ENCODE results near the gene HOXB8. TPM values are rescaled to one million over a fixed set of nuclear protein-coding genes. Genes with fewer than 3 reads are reported as not detected.
A peak's percentile ranks its signal among the peaks of the same experiment; 100 is the strongest.

The HOXB8 gene
- polyA plus RNA-seq, 10 donors, result 0.29 to 2.9 (median 0.70) TPM

DNA sequence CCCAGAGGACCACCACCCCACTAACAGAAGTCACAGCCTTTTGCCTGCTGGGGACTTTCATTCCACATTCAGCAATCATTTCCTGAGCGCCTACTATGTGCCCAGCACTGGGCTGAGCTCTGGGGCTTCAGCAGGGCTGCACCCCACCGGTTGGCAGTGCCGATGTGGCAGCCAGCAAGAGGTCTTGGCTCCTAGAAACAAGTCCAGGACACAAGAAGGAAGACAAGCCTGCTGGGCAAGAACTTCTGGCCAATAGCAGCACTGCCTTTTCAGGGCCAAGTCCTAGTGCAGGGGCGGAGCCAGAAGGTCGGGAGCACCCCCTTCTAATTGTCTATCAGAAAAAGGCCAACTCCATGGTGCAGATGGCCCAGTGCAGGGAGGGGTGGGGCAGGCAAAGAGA, 24.0 kb upstream of the HOXB8 start:
- no peak for DNase-seq

DNA sequence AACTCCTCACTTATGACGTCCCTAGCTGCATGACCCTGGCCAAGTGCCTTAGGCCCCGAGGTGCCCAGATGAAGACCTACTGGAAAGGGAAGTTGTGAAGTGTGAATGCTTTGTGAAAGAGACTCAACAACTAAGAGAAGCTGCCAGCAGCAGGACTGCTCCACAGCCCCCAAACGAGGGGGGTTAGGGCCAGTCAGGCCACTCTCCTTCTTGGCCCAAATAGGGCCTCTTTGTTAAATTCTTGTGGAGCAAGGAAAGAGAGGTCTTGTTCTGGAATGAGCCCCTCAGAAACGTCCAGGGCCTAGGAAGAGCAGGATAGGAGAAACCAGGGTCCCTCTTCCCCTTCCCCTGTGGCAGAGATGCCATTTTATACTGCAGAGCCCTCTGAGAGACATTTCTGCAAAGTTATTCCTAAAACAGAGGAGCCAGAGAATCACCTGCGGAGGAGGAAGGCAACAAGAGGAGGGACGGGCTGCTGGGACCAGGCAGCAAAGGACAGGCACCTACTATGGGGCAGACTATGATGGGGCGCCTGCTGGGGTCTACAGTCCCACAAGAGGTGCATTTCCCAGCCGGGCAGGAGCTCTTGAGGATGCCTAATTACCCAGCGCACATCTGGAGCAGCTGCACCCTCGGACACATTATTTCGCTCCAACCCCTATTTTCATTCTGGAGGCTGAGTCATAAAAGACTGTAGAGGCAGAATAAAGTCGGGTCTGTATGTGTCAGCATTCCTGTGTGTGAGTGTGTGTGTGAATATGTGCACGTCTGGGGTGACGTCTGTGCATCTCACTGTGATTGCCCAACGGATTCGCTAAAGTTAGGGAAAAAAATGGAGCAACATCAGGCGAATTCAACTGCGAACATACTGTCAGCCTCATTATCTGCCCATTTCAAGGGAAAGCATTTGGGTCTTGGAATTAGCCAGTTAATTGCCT, 22.5 kb upstream of the HOXB8 start:
- peak in 1 of 3 donors; percentile 80 for DNase-seq

DNA sequence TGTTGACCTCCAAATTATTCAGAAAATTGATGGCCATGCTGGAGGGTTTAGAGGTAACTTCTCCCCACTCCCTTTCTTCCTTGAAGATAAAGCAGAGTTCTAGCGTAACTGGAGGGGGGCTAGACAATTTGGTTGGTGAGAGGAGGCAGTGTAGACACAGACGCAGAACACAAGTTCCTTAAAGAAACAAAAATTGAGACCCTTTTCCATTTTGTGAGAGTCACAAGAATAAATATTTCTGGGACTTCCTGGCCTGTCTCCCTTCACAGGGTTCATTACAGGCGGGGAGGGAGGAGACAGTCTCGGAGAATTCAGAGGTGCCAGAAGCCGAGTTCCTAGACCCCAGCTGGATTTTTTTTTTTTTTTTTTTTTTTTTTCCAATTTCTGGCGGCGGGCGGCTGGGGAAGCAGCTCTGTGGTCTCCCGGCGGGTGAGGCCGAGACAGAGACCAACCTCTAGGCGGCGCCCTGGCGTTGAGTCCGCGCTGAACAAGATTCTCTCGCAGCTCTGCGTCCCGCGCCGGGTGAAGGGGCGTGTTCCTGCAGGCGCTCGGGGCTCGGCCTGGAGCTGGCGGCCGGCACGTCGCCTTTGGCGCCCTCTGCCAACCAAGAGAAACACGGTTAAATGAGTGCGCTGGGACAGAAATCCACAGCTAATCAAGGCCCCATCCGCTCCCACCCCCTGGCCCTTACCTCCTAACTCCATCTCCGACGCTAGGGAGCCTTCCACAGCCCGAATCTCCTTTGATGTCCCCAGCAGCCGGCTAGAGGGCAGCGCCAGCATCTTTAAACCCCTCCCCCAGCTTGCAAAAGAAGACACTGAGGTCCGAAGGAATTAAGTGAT, 21.3 kb upstream of the HOXB8 start:
- peak; percentile 46 to 77 (median 64) for DNase-seq

DNA sequence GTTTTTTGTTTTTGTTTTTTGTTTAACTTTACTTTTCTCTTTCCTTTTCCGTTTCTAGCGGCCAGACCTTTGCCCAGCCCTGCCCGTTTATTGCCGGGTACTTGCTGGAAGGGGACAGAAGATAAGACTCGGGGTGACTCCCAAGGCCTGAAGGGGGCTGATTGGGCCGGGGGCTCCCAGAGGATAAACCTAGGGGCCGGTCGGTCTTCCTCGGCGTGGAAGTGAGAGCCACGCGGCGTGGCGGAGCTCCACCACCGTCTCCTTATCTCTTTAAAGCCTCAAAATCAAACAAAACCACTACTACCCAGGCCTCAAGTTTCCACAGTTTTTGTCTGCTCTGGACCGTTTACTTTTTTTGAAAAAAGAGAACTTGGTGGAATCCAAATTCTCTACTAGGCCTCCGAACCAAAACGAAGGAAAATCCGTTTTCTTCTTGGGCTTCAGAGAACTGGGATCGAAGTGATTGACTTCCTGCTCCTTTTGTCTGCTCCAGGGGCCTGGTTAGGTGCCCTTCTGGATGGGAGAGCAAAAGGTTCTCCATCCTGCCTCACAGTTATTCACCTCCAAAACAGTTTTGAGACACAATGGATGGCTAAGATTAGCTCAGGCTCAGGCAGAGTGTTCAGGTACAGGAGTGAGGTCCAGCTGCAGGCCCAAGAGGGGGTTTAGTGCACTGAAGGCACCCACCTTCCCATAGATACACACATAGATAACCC, 19.6 kb upstream of the HOXB8 start:
- peak in 1 of 3 donors; percentile 9 for DNase-seq

DNA sequence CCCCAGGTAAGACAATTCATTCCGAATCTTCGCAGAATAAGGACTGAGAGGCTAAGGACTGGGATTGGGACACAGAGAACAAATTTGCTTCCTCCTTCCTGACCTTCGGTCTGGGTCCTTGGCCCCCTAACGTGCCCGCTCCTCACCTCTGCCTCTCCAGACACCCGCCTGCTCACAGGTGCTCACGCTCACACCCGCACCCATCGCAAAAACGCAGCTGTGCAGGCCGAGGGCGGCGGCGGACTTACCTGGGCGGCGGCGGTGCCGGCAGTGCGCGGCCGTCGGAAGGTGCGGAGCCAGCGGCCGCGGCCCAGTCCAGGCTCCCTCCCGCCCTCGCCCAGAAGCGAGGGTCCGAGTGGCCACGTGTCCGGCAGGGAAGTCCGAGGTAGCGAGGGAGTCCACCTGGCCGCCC, 18.2 kb upstream of the HOXB8 start:
- no peak for DNase-seq

DNA sequence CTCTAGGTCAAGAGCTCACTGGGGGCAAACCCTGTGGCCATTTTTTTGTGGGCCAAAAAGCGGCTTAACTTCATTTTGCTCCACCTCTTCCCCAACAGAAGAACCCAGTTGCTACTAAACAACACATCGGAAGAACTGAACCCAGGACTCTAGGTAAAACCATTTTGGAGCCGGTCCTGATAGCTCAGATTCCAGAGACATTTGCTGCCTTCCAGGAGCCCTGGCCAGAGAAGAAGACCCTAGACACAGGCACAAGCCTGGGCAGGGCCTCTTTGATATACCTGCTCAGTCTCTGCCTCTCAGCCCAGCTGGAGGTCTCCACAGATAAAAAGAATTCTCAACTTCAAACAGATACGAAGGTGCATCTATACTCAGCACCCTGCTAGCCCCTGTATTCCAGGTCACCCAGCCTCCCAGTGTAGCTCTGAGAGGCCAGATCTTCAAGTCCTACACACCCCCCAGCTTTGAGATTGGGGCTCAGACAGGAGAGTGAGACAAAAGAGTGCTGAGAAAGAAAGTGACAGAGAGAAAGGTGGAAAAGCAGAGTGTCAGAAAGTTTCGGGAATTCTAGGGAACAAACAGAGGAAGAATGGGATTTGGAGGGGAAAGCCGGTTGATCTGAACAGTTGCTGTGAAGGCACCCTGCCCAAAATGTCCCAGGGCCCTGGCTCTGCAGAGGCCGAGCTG, 17.6 kb upstream of the HOXB8 start:
- no peak for DNase-seq

DNA sequence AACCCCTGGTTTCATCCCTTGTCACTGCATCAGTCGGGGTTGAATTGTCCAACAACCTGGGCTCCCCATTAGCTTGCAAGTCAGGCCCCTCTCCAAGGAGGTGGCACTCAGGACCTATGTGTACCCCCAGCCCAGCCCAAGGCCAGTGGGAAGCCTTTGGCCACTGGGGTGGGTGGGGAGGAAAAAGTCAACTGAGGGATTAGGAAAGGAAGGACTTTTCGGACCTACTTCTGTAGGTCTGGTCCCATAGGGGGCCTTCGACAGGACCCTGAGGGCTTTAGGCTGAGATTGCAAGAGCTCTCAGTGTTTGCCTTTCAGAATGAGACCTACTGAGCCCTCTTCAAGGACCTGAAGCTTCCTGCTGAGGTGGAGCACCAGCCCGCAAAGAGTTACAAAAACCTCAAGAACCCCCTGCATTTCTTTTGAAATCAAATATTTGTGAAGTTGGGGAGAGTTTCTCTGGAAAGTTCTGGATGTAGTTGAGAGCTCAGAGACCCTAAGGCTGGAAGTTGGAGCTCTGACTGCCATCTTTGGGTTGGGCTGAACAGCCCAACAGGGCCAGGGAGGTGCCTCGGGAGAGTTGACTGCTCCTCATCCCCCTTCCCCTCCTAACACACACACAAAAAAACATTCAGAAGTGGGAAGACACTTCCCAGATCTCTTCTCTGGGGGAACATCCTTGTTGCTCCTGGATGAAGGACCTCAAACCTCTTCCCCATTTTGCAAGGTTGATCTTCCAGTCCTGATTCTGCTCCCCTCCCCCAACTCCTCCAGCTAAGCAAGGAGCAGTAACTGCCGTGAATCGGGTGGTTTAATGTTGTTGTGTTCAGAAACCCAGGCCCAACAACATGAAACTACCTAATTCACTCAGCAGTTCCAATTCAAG, 16.8 kb upstream of the HOXB8 start:
- no peak for DNase-seq

DNA sequence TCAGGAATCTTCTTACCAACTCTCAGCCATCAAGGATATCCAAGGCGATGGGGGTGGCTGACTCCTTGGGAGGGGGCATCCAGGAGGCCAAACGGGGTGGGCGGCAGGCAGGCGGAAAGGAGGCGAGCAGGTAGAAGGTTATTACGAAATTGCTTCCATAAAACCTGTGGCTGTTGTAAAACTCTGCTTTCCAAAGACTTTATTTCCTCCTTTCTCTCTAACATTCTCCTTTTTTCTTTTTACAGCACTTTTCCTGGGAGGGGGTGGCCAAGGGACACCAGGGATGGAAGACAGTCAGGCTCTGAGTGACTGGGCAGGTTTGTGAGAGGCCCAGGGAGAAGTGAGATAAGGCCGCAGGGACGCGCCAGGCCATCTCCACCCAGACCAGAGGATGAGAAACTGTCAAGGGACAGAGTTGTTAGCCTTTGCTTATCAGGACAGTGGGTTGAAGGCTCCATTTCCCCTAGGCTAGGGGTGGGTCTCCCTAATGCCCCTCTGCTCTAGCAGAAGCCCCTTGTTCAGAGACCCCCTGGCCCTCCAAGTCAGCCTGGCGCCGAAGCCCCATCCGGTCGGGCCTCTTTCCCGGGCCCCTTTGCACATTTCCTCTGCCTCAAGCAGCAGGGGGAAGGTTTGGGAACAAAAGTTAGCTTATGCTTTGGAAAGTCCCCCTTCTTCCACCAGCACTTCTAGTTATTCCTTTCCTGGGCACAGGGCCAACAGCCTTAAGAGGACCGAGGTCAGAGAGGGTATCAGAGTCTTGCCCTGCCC, 16.0 kb upstream of the HOXB8 start:
- no peak for DNase-seq

DNA sequence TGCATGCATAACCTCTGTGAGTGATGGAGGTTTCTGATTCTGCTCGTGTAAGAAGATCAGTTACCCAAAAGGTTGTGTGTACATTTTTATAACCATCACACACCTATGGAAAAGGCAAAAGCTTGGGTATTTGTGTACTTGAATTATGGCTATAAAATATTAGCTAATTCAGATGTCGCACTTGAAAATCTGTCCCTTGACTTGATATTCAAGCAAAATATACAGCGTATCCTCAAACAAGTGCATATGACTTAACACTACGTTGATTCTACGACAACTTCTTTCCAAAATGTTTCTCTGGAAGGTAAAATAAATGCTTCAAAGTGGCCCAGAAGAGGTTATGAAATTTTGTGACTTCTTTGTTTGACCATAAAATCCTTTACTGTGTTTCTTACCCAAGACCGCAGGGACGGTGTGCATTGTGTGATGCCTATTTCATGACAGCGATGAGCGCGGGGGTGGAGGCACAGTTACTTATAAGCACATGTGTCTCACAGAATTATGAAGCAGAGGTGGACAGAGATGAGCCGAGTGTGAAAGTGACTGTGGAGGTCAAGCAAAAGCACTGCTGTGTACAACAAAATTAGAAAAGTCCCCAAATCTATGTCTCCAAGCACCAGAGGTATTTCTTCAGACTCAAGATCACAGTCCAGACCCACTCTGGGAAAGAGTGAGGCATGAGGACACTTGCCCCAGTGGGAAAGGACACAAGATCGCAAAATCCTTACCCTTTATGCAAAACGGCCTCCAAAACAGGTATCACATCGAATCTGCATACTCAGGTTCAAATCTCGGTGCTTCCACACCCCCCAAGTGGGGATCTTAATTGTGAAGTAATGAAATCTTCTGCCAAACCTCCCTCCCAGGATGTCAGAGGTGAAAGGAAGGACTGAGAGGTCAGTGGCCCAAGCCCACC, 15.2 kb upstream of the HOXB8 start:
- DNase-seq, result no peak

DNA sequence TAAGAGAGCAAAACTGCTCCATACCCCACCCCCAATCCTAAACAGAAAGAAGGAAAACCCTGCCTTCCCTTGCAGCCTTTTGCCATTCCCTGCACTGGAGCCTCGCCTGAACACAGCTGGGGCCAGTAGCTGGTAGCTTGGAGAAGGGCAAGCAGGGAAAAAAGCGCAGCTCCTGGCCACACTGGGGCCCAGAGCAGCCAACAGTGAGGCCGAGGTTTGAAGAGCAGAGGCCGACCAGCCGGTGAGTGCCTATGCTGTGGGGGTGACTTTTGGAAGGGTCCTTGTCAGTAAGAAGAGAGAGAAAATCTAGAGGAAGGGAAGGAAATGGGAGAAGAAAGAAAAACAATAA, 14.3 kb upstream of the HOXB8 start:
- DNase-seq, result no peak

DNA sequence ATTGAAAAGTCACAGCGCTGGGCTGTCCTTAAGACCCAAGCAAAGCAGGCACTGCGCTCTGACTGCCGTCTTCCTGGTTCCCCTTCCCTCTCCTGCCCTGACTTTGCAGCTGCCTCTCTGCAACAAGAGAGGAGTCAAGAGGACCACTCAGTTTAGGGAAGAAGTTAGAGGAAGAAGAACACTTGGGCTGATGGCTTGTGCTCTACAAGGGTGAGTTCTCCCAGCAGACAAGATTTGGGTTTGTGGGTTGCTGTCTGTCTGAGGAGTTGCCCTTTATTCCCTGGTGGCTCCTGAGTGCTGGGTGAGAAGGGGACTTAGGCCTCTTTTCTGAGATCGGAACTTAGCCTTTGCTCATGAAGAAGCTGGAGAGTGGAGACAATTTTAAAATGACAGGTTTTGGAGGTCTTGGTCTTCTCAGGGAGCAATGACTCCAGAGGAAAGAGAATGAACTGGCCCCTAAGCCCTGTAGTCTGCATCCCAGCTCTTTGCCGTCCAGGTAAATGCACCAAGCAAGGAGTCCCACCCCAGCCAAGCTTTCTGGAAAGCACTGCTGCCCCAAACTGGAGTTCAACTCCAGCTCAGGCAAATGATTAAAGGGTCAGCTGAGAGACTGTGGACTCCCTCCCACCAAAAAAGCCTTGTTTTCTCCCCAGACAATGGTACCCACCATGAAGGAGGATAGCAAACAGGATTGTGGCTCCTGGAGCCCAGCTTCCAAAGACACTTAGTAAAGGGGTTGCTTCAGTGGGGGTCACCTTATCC, 13.7 kb upstream of the HOXB8 start:
- no peak for DNase-seq

DNA sequence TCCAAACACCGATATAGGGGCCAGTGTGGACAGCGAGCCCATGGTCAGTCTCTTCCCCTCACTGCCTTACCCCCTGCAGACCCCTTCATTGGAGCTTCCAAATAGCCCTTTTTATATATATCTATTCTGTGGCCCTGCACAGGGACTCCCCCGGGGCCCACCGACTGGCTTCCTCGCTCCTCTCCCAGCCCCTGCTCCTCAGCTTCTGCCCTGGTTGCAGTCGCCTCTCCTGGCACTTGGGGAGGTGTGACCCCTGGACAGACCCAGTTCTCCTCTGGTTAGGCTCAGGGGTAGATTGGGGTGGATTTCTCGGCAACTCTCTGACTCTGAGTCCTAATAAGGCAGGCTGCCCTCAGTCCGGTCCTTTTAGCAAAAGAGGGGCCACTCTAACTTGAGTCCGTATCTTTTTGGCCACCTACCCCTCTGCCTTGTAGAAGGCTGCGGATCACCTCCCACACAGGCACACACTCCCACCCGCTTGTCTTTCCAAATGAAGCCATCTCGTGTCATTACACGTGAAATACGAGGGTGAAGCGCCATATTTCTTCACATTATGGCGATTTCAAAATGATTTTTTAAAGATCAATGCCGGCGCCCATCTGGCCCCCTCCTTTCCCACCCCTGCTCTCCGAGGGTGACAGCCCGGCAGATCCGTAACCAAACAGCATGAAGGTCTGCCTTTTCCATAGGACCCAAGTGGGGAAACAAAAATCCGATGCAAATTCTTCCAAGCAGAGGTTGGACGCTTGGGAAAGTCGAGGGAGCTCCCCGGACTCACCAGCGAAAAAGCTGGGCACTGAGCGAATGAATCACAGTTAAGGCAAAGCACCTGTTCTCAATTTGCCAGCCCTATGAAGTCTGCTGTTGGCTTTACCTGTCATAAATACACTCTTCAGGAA, 12.8 kb upstream of the HOXB8 start:
- DNase-seq, result no peak

DNA sequence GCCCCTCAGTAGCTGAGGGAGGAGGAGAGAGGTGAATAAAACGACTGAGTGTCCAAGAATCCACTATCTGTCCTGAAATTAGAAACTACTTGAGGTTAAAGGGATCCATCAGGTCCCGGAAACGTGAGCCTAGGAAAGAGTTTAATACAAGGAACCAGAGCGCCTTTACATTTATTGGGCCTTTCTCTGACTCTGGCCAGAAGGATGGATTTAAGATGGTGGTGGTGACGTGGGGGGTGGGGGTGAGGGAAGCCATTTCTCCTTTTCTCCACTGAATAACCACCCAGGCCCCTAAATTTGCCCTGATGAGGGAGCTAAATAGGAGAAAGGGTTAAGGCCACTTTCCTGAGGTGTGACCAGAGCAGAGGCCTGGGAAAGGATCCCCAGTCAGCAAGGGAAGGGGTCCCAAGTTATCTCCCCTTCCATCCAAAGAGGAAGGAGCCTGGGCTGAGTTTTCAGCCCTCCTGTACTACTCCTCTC, 12.1 kb upstream of the HOXB8 start:
- no peak for DNase-seq

DNA sequence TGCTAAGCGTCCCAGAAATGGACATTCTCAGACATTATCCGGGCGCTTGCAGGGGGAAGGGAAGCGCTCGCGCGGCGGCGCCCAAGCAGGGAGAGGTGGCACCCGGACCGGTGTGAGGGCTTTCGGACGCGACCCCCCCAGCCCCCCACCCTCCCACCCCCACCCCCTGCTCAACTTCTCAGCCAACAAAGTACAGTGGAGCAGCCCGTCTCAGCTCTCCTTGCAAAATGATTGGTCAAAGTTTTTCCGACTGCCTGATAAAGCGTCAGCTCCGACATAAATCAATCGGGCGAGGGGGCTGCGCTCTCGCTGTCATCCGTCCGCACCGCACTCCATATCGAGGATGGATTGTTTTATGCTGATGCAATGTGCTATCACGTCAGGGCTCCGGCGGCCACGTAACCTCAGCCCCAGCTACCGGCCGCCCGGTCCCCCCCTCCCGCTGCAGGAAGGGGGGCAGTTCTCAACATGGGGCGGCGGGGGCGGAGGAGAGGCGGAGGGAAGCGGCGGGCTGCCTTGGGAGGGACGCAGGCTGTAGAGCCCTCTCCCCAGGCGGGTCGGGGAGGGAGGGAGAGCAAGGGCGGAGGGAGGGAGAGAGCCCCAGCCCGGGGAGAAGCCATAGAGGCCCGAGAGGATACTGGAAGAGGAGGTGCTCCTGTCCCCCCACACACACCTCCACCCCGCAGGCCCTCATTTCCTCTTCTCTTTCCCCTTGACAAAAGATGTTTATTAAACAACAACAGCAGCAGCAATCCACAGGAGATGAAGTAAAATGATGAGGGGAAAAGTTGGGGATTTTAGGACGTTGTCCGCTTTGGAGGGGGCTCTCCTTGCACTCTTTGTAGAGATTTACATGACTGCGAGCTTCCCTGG, 11.4 kb upstream of the HOXB8 start, which contains the start of gene HOXB9:
Gene HOXB9, minus strand, starts transcription at position 114 of the 873 bp plus-strand sequence. Its CDS starts 89 bp downstream, at position 25.
- no peak for DNase-seq

DNA sequence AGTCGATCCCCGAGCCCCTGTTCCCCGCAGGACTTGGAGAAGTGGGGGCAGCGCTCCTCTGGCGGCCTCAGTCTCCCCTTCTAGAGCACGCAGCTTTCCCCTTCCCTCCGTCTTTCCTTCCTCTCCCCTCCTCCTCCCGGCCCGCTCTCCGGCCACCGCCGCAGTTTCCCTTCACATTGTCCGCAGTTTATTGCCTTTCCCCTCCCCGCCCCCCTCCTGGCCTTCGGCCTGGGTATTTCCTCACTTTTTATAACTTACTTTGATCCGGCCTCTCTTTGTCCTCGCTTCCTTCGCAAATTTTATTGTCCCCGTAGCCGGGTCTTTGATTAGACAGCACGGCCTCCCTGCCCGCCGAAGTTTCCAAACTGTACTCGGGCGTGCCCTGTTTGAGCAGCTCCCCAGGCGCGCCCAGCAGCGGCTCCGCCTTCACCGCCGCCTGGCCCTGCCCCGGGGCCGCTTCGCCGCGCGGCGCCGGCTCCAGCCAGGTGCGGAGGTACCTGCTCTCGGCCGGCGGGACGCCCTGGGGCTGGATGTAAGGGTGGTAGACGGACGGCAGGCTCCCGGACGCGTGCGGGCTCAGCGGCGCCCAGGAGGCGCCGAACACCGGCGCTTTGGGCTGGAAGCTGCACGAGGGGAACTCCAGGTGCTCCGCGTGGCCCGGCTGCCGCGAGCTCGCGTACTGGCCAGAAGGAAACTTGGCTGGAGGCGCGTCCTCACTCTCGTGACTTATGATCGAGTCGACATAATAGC, 10.6 kb upstream of the HOXB8 start:
- DNase-seq, result peak in 1 of 3 donors; percentile 62

All from muscle of back (tissue), 11 donors.